GM21576 (cell line): ENCODE measurements around the gene CLEC6A.
"Not testable (repeated sequence)": the region's sequence is repeated elsewhere in the genome, so short reads cannot be mapped to it uniquely, and the experiment has no call there.

Experiments
- ATAC-seq: cut with Tn5 transposase; IDR thresholded peaks from one replicate; pipeline ENCODE4 v1.9.1; 2021; ENCODE audit warnings: mild to moderate bottlenecking, moderate library complexity; ENCODE audit not compliant: unreplicated experiment

CLEC6A gene

GRCh38 chr12:8455727-8456360 lies at the start of gene CLEC6A:
CLEC6A (plus strand) TSS chr12:8455962; CDS start chr12:8456112, 150 bp downstream.
- ATAC-seq, result no peak

GRCh38 chr12:8419576-8419975 lies 36.2 kb upstream of the CLEC6A start:
- not testable (repeated sequence) for ATAC-seq

GRCh38 chr12:8420506-8420905 lies 35.3 kb upstream of the CLEC6A start:
- no peak for ATAC-seq

GRCh38 chr12:8444536-8445278 lies 11.1 kb upstream of the CLEC6A start:
- not testable (repeated sequence) for ATAC-seq

- no peak for ATAC-seq
Observed at GRCh38 chr12:8445731-8446130, 10.0 kb upstream of the CLEC6A start.

GRCh38 chr12:8446642-8447547 lies 8.9 kb upstream of the CLEC6A start:
- no peak for ATAC-seq

- ATAC-seq, result no peak
Observed at GRCh38 chr12:8449355-8449859, 6.4 kb upstream of the CLEC6A start.

- ATAC-seq, result no peak
Observed at GRCh38 chr12:8452036-8452435, 3.7 kb upstream of the CLEC6A start.

- ATAC-seq, result no peak
Observed at GRCh38 chr12:8453021-8453513, 2.7 kb upstream of the CLEC6A start.

- no peak for ATAC-seq
Observed at GRCh38 chr12:8453796-8454195, 2.0 kb upstream of the CLEC6A start.

- no peak for ATAC-seq
Observed at GRCh38 chr12:8455271-8455670, 491 bp upstream of the CLEC6A start.

GRCh38 chr12:8461426-8461825 lies 5.7 kb downstream of the CLEC6A start:
- ATAC-seq, result no peak

GRCh38 chr12:8465301-8465996 lies 9.7 kb downstream of the CLEC6A start:
- ATAC-seq, result no peak

GRCh38 chr12:8466241-8466640 lies 10.5 kb downstream of the CLEC6A start:
- no peak for ATAC-seq

- no peak for ATAC-seq
Observed at GRCh38 chr12:8471090-8471489, 15.3 kb downstream of the CLEC6A start.

GRCh38 chr12:8475508-8476203 lies 19.9 kb downstream of the CLEC6A start:
- no peak for ATAC-seq

GRCh38 chr12:8482571-8483061 lies 26.9 kb downstream of the CLEC6A start:
- ATAC-seq, result no peak

GRCh38 chr12:8483079-8483478 lies 27.3 kb downstream of the CLEC6A start:
- no peak for ATAC-seq

- no peak for ATAC-seq
Observed at GRCh38 chr12:8491646-8492530, 36.1 kb downstream of the CLEC6A start.
